K562 (cell line): Measurements from ENCODE around the gene LGALS7B. TPM values are rescaled to one million over a fixed set of nuclear protein-coding genes. Genes with fewer than 3 reads are reported as not detected.

ENCODE experiments used
- polyA plus RNA-seq, 8 experiments: library from polyadenylated mRNA; depleted of rRNA in 4 of 8; stranded (reverse) in 5 of 8; unstranded in 3 of 8; fragments of >200 nt; fragmentation: Nextera tagmentation in 2 of 8; fragmentation: Illumina TruSeq in 1 of 8; extraction: Ambion mirVana in 2 of 8; extraction: Trizol in 1 of 8; gene quantifications; 2 replicates each; pipeline versions ENCODE4 v1.2.1 to v1.2.3, GENCODE V29; 2011 to 2014; ENCODE audit warnings: inconsistent platforms in 1 of 8, missing spikeins in 1 of 8
- small RNA-seq: library from RNA; depleted of rRNA; stranded (forward); fragments of <200 nt; gene quantifications from one replicate; pipeline ENCODE3, GENCODE V24; 2014
- total RNA-seq, 7 experiments: library from RNA; depleted of rRNA in 6 of 7; stranded (reverse); fragments of >200 nt in 6 of 7; fragmentation: Illumina TruSeq in 2 of 7; extraction: Trizol in 2 of 7; gene quantifications; 2 replicates each; pipeline versions ENCODE4 v1.2.1 to v1.2.3, GENCODE V29; 2011 to 2021; ENCODE audit warnings: low replicate concordance in 1 of 7

Gene LGALS7B
- total and polyA plus RNA-seq, 9 of the 15 experiments (the other 6 are each of a cell fraction or from before 2014, with no cell fraction given), result not detected

Small RNA genes lying within 50 kb of the gene (small RNA-seq; reads per million reads assigned to genes)
- not detected for gene RNU6-140P

Other genes starting within 250 kb of the LGALS7B start
Only the 7 nearest of the 16 such genes appear.
- gene CAPN12, start 44.7 kb upstream of the LGALS7B start, total RNA-seq (2014; rRNA removed), result 1.6 and 3.1 TPM in 2 replicates
- gene CAPN12, start 44.7 kb upstream of the LGALS7B start, total RNA-seq (2014; rRNA removed; fragmentation: Illumina TruSeq; extraction: Trizol), result 0.89 and 1.2 TPM in 2 replicates
- 0.83 and 0.87 TPM in 2 replicates for gene CAPN12, start 44.7 kb upstream of the LGALS7B start, total RNA-seq (2015; rRNA removed; fragmentation: Illumina TruSeq; extraction: Trizol)
- 3.7 and 4.8 TPM in 2 replicates for gene CAPN12, start 44.7 kb upstream of the LGALS7B start, total RNA-seq (2021)
- gene CAPN12, start 44.7 kb upstream of the LGALS7B start, polyA plus RNA-seq (2011; rRNA removed), result 6.8 and 14.8 TPM in 2 replicates
- gene CAPN12, start 44.7 kb upstream of the LGALS7B start, polyA plus RNA-seq (2014; fragmentation: Illumina TruSeq; extraction: Trizol), result 3.4 and 4.7 TPM in 2 replicates
- gene CAPN12, start 44.7 kb upstream of the LGALS7B start, polyA plus RNA-seq (2014; fragmentation: Nextera tagmentation; extraction: Ambion mirVana), result 1 to 10 TPM in 1 of 2 experiments, under 1 TPM in 1; 0.84 to 1.0 TPM
- 5.6 and 7.0 TPM in 2 replicates for gene CAPN12, start 44.7 kb upstream of the LGALS7B start, polyA plus RNA-seq (2014; rRNA removed)
- gene LGALS7, start 15.7 kb upstream of the LGALS7B start, total RNA-seq (2014; rRNA removed), result not detected in 2 replicates
- not detected in 2 replicates for gene LGALS7, start 15.7 kb upstream of the LGALS7B start, total RNA-seq (2014; rRNA removed; fragmentation: Illumina TruSeq; extraction: Trizol)
- gene LGALS7, start 15.7 kb upstream of the LGALS7B start, total RNA-seq (2015; rRNA removed; fragmentation: Illumina TruSeq; extraction: Trizol), result not detected in 2 replicates
- gene LGALS7, start 15.7 kb upstream of the LGALS7B start, total RNA-seq (2021), result not detected in 2 replicates
- gene LGALS7, start 15.7 kb upstream of the LGALS7B start, polyA plus RNA-seq (2011; rRNA removed), result not detected in 2 replicates
- gene LGALS7, start 15.7 kb upstream of the LGALS7B start, polyA plus RNA-seq (2014; fragmentation: Illumina TruSeq; extraction: Trizol), result not detected in 2 replicates
- gene LGALS7, start 15.7 kb upstream of the LGALS7B start, polyA plus RNA-seq (2014; fragmentation: Nextera tagmentation; extraction: Ambion mirVana), result not detected
- gene LGALS7, start 15.7 kb upstream of the LGALS7B start, polyA plus RNA-seq (2014; rRNA removed), result not detected in 2 replicates
- not detected in 2 replicates for gene LGALS4, start 23.7 kb downstream of the LGALS7B start, total RNA-seq (2014; rRNA removed)
- gene LGALS4, start 23.7 kb downstream of the LGALS7B start, total RNA-seq (2014; rRNA removed; fragmentation: Illumina TruSeq; extraction: Trizol), result not detected in 2 replicates
- gene LGALS4, start 23.7 kb downstream of the LGALS7B start, total RNA-seq (2015; rRNA removed; fragmentation: Illumina TruSeq; extraction: Trizol), result 0.18 TPM in 1 of 2 replicates, not detected in the other
- 1.1 and 1.8 TPM in 2 replicates for gene LGALS4, start 23.7 kb downstream of the LGALS7B start, total RNA-seq (2021)
- 0.31 and 0.38 TPM in 2 replicates for gene LGALS4, start 23.7 kb downstream of the LGALS7B start, polyA plus RNA-seq (2011; rRNA removed)
- 0.17 and 0.36 TPM in 2 replicates for gene LGALS4, start 23.7 kb downstream of the LGALS7B start, polyA plus RNA-seq (2014; fragmentation: Illumina TruSeq; extraction: Trizol)
- gene LGALS4, start 23.7 kb downstream of the LGALS7B start, polyA plus RNA-seq (2014; fragmentation: Nextera tagmentation; extraction: Ambion mirVana), result under 1 TPM in 1 of 2 experiments, not detected in 1; 0.08 TPM
- 0.29 TPM in 1 of 2 replicates, not detected in the other for gene LGALS4, start 23.7 kb downstream of the LGALS7B start, polyA plus RNA-seq (2014; rRNA removed)
- gene ECH1, start 42.6 kb downstream of the LGALS7B start, total RNA-seq (2014; rRNA removed), result 67.3 and 69.6 TPM in 2 replicates
- 40.1 and 58.0 TPM in 2 replicates for gene ECH1, start 42.6 kb downstream of the LGALS7B start, total RNA-seq (2014; rRNA removed; fragmentation: Illumina TruSeq; extraction: Trizol)
- 84.9 and 98.2 TPM in 2 replicates for gene ECH1, start 42.6 kb downstream of the LGALS7B start, total RNA-seq (2015; rRNA removed; fragmentation: Illumina TruSeq; extraction: Trizol)
- 89.2 and 91.7 TPM in 2 replicates for gene ECH1, start 42.6 kb downstream of the LGALS7B start, total RNA-seq (2021)
- 67.3 and 115 TPM in 2 replicates for gene ECH1, start 42.6 kb downstream of the LGALS7B start, polyA plus RNA-seq (2011; rRNA removed)
- gene ECH1, start 42.6 kb downstream of the LGALS7B start, polyA plus RNA-seq (2014; fragmentation: Illumina TruSeq; extraction: Trizol), result 133 TPM in 2 replicates
- 10 to 100 TPM; 47.5 to 99.9 TPM for gene ECH1, start 42.6 kb downstream of the LGALS7B start, polyA plus RNA-seq (2014; fragmentation: Nextera tagmentation; extraction: Ambion mirVana)
- gene ECH1, start 42.6 kb downstream of the LGALS7B start, polyA plus RNA-seq (2014; rRNA removed), result 55.2 and 118 TPM in 2 replicates
- 313 and 355 TPM in 2 replicates for gene HNRNPL, start 60.8 kb downstream of the LGALS7B start, total RNA-seq (2014; rRNA removed)
- gene HNRNPL, start 60.8 kb downstream of the LGALS7B start, total RNA-seq (2014; rRNA removed; fragmentation: Illumina TruSeq; extraction: Trizol), result 375 and 414 TPM in 2 replicates
- 274 and 290 TPM in 2 replicates for gene HNRNPL, start 60.8 kb downstream of the LGALS7B start, total RNA-seq (2015; rRNA removed; fragmentation: Illumina TruSeq; extraction: Trizol)
- gene HNRNPL, start 60.8 kb downstream of the LGALS7B start, total RNA-seq (2021), result 579 and 605 TPM in 2 replicates
- 284 and 572 TPM in 2 replicates for gene HNRNPL, start 60.8 kb downstream of the LGALS7B start, polyA plus RNA-seq (2011; rRNA removed)
- 550 and 610 TPM in 2 replicates for gene HNRNPL, start 60.8 kb downstream of the LGALS7B start, polyA plus RNA-seq (2014; fragmentation: Illumina TruSeq; extraction: Trizol)
- 10 to 100 TPM; 39.5 to 51.4 TPM for gene HNRNPL, start 60.8 kb downstream of the LGALS7B start, polyA plus RNA-seq (2014; fragmentation: Nextera tagmentation; extraction: Ambion mirVana)
- 271 and 299 TPM in 2 replicates for gene HNRNPL, start 60.8 kb downstream of the LGALS7B start, polyA plus RNA-seq (2014; rRNA removed)
- gene RINL, start 89.1 kb downstream of the LGALS7B start, total RNA-seq (2014; rRNA removed), result 5.1 TPM in 2 replicates
- gene RINL, start 89.1 kb downstream of the LGALS7B start, total RNA-seq (2014; rRNA removed; fragmentation: Illumina TruSeq; extraction: Trizol), result 3.1 and 3.7 TPM in 2 replicates
- gene RINL, start 89.1 kb downstream of the LGALS7B start, total RNA-seq (2015; rRNA removed; fragmentation: Illumina TruSeq; extraction: Trizol), result 4.1 and 5.3 TPM in 2 replicates
- 5.9 and 6.2 TPM in 2 replicates for gene RINL, start 89.1 kb downstream of the LGALS7B start, total RNA-seq (2021)
- 10.9 and 17.3 TPM in 2 replicates for gene RINL, start 89.1 kb downstream of the LGALS7B start, polyA plus RNA-seq (2011; rRNA removed)
- 3.8 and 4.9 TPM in 2 replicates for gene RINL, start 89.1 kb downstream of the LGALS7B start, polyA plus RNA-seq (2014; fragmentation: Illumina TruSeq; extraction: Trizol)
- gene RINL, start 89.1 kb downstream of the LGALS7B start, polyA plus RNA-seq (2014; fragmentation: Nextera tagmentation; extraction: Ambion mirVana), result 1 to 10 TPM in 1 of 2 experiments, under 1 TPM in 1; 0.82 to 1.1 TPM
- 4.9 and 5.0 TPM in 2 replicates for gene RINL, start 89.1 kb downstream of the LGALS7B start, polyA plus RNA-seq (2014; rRNA removed)
- 24.0 and 31.6 TPM in 2 replicates for gene SIRT2, start 110.4 kb downstream of the LGALS7B start, total RNA-seq (2014; rRNA removed)
- 12.6 and 14.4 TPM in 2 replicates for gene SIRT2, start 110.4 kb downstream of the LGALS7B start, total RNA-seq (2014; rRNA removed; fragmentation: Illumina TruSeq; extraction: Trizol)
- gene SIRT2, start 110.4 kb downstream of the LGALS7B start, total RNA-seq (2015; rRNA removed; fragmentation: Illumina TruSeq; extraction: Trizol), result 21.6 and 21.7 TPM in 2 replicates
- 25.3 and 26.0 TPM in 2 replicates for gene SIRT2, start 110.4 kb downstream of the LGALS7B start, total RNA-seq (2021)
- gene SIRT2, start 110.4 kb downstream of the LGALS7B start, polyA plus RNA-seq (2011; rRNA removed), result 22.9 and 39.8 TPM in 2 replicates
- gene SIRT2, start 110.4 kb downstream of the LGALS7B start, polyA plus RNA-seq (2014; fragmentation: Illumina TruSeq; extraction: Trizol), result 32.6 and 35.2 TPM in 2 replicates
- 1 to 10 TPM; 2.3 to 7.1 TPM for gene SIRT2, start 110.4 kb downstream of the LGALS7B start, polyA plus RNA-seq (2014; fragmentation: Nextera tagmentation; extraction: Ambion mirVana)
- 23.5 and 24.6 TPM in 2 replicates for gene SIRT2, start 110.4 kb downstream of the LGALS7B start, polyA plus RNA-seq (2014; rRNA removed)